ENCODE measurements around the gene AZIN2.

AZIN2 gene

DNA sequence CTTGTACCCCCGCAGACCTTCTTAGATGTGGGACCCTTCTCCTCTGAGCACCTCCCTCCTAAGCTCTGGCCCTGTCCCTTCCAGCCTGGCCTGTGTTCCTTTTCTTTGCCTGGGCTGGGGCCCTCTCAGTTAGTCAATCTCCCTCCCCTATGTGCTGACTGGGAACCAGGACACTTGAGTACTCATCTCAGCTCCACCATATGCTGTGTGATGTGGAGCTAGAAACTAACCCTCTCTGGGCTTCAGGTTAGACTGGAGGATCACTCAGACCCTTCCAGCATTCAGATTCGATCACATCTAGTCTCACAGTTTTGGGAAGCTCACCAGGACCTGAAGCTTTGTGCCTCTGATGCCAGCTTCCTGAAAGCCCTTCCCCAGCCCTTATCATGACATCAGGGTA lies 60.3 kb downstream of the AZIN2 start:
- no peak for DNase-seq
- TF ChIP-seq CTCF (IDR thresholded peaks at IDR 0.05) = no peak
- Mint-ChIP-seq H3K4me1 (peaks cover 66% of the 10 kb centered on the region), H3K4me3 (no peak overlapping the region), H3K36me3 (ENCODE audit: low read depth) (peaks cover 8% of the 10 kb centered on the region), H3K27me3 (ENCODE audit: low read depth, poor library complexity) (peaks cover 4% of the 10 kb centered on the region), H3K27ac (no peak overlapping the region), H3K9me3 (no peaks in the 10 kb centered on the region)

DNA sequence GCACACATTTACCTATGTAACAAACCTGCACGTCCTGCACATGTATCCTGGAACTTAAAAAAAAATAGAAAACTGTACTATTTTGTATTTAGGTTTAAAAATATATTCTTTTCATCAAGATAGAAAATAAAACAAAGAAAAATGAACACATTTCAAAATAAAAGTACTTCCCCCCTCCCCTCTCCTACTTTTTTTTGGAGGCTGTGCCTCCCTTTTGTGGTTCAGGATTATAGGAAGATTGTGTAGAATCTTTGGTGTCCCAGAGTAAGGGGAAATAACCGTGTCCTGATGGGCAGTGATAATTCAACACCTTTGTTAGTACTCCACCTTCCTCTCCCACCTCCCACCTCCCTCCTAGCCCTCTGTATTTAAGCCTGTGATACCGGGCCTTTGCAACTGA lies 60.8 kb downstream of the AZIN2 start:
- no peak for TF ChIP-seq CTCF (IDR thresholded peaks at IDR 0.05)
- no peak for DNase-seq
- Mint-ChIP-seq H3K4me1 (peaks cover 66% of the 10 kb centered on the region), H3K27me3 (ENCODE audit: low read depth, poor library complexity) (peaks cover 4% of the 10 kb centered on the region), H3K36me3 (ENCODE audit: low read depth) (peaks cover 13% of the 10 kb centered on the region), H3K27ac (no peak overlapping the region), H3K9me3 (no peaks in the 10 kb centered on the region), H3K4me3 (no peak overlapping the region)

DNA sequence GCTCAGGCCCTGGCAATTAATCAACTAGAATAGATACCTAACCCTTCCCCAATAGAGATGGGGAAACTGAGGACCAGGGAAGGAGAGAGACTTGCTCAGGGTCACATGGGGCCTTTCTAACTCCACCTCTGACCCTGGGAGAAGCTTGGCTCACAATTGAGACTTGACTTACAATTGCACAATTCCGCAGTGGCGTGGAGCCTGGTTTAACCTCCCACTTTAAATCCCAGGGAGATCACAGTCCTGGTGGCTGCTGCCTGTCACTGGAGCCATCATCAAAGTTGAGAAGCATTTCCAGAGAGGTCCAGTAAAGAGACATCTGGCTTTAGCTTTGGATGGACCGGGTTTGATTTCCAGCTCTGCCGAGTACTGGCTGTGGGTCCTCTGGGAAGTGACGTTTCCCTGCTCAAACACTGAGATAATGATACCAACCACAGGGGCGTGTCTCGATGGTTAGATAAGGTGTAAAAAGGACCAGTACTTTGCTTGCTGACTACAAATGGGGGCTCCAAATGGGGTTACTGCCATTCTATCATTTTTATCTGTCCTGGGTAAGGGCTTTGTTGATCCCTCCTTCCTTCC lies 61.6 kb downstream of the AZIN2 start:
- Mint-ChIP-seq H3K4me1 (peaks cover 66% of the 10 kb centered on the region), H3K27me3 (ENCODE audit: low read depth, poor library complexity) (peaks cover 4% of the 10 kb centered on the region), H3K27ac (no peak overlapping the region), H3K36me3 (ENCODE audit: low read depth) (peaks cover 15% of the 10 kb centered on the region), H3K4me3 (no peak overlapping the region), H3K9me3 (no peaks in the 10 kb centered on the region)
- DNase-seq = no peak
- TF ChIP-seq CTCF (IDR thresholded peaks at IDR 0.05) = no peak

DNA sequence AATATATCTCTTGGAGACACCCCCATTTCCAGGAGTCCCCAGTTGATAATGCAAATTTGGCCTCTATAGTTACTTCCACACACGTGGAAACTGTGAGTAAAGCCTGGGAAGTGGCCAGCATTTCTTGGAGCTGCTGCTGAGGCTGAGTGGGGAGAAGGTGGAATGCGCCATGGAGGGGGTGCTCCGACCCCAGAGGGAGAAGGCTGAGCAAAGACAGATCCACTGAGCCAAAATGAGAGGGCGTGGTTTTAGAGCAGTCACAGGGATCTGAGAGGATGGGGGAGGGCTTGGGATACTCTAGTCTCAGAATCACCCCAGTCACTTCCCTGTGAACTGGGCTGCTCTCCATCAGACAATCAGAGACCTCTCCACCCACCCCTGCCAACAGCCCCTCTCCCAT lies 62.2 kb downstream of the AZIN2 start:
- H3K4me3 Mint-ChIP-seq = no peak overlapping the region
- H3K27ac Mint-ChIP-seq = no peak overlapping the region
- DNase-seq = no peak
- peaks cover 15% of the 10 kb centered on the region for H3K36me3 Mint-ChIP-seq (ENCODE audit: low read depth)
- peaks cover 4% of the 10 kb centered on the region for H3K27me3 Mint-ChIP-seq (ENCODE audit: low read depth, poor library complexity)
- H3K9me3 Mint-ChIP-seq = no peaks in the 10 kb centered on the region
- TF ChIP-seq CTCF (IDR thresholded peaks at IDR 0.05) = no peak
- peaks cover 60% of the 10 kb centered on the region for H3K4me1 Mint-ChIP-seq

- Mint-ChIP-seq H3K9me3 (no peaks in the 10 kb centered on the region), H3K27ac (no peak overlapping the region), H3K4me1 (peaks cover 55% of the 10 kb centered on the region), H3K36me3 (ENCODE audit: low read depth) (peaks cover 15% of the 10 kb centered on the region), H3K4me3 (no peak overlapping the region), H3K27me3 (ENCODE audit: low read depth, poor library complexity) (peaks cover 4% of the 10 kb centered on the region)
- no peak for DNase-seq
- TF ChIP-seq CTCF (IDR thresholded peaks at IDR 0.05) = no peak
Measured at GRCh38 chr1:33143698-33144097, 62.7 kb downstream of the AZIN2 start.

GRCh38 chr1:33146003-33146402 lies 65.0 kb downstream of the AZIN2 start:
- H3K4me1 Mint-ChIP-seq = peaks cover 47% of the 10 kb centered on the region
- no peak overlapping the region for H3K4me3 Mint-ChIP-seq
- H3K27me3 Mint-ChIP-seq (ENCODE audit: low read depth, poor library complexity) = peaks cover 4% of the 10 kb centered on the region
- H3K36me3 Mint-ChIP-seq (ENCODE audit: low read depth) = peaks cover 15% of the 10 kb centered on the region
- no peak for TF ChIP-seq CTCF (IDR thresholded peaks at IDR 0.05)
- no peaks in the 10 kb centered on the region for H3K9me3 Mint-ChIP-seq
- no peak for DNase-seq
- H3K27ac Mint-ChIP-seq = peak overlapping the region; percentile 61

All from nephron progenitor cell (in vitro differentiated cells).